ENCODE data around the gene LITAFD.
"Not testable (repeated sequence)": the region's sequence is repeated elsewhere in the genome, so short reads cannot be mapped to it uniquely, and the experiment has no call there.

Gene LITAFD

GRCh38 chr16:8872071-8872470 lies 10.1 kb upstream of the LITAFD start:
- peaks cover under 1% of the 10 kb centered on the region for H3K79me1 ChIP-seq (ENCODE audit: low read length)
- H3K79me2 ChIP-seq (ENCODE audit: control insufficient read depth, insufficient read depth, low read length) = peaks cover 11% of the 10 kb centered on the region
- no peak overlapping the region for H4K5ac ChIP-seq (ENCODE audit: low read length)
- no peaks in the 10 kb centered on the region for H3K36me3 ChIP-seq (ENCODE audit: control insufficient read depth, insufficient read depth, low read length)
- no peak overlapping the region for H3K4me3 ChIP-seq (ENCODE audit: low read length)
- H3K56ac ChIP-seq (ENCODE audit: low read length) = no peak overlapping the region
- no peak overlapping the region for H3K9ac ChIP-seq (ENCODE audit: low read length)
- H4K8ac ChIP-seq (ENCODE audit: low read depth, low read length) = no peak overlapping the region
- no peak overlapping the region for H3K4me2 ChIP-seq (ENCODE audit: low read length)
- no peak overlapping the region for H2BK5ac ChIP-seq (ENCODE audit: low read length)
- H3K4ac ChIP-seq (ENCODE audit: low read depth, low read length) = no peak overlapping the region
- no peak overlapping the region for H2BK120ac ChIP-seq (ENCODE audit: low read depth, low read length)
- no peak overlapping the region for H2BK15ac ChIP-seq (replicated peaks; ENCODE audit: low read depth)
- H3K23ac ChIP-seq (ENCODE audit: low read length) = no peak overlapping the region
- no peak overlapping the region for H3K27ac ChIP-seq (ENCODE audit: low read depth, low read length)
- no peaks in the 10 kb centered on the region for H3K4me1 ChIP-seq (ENCODE audit: control insufficient read depth, low read depth, low read length)
- WGBS (ENCODE audit: extremely low coverage, insufficient coverage, low lambda C conversion rate) = no CpG with 5 or more reads among the region's 5 CpGs
- H3K27me3 ChIP-seq (ENCODE audit: insufficient read depth, low read length, poor library complexity) = no peaks in the 10 kb centered on the region
- no peak overlapping the region for H2AK5ac ChIP-seq (ENCODE audit: low read length)
- no peak overlapping the region for H3K18ac ChIP-seq (ENCODE audit: low read length)
- DNase-seq = no peak

GRCh38 chr16:8872967-8873865 lies 8.9 kb upstream of the LITAFD start:
- Histone ChIP-seq H2BK5ac (ENCODE audit: low read length) (no peak overlapping the region), H3K36me3 (ENCODE audit: control insufficient read depth, insufficient read depth, low read length) (no peaks in the 10 kb centered on the region), H3K27ac (ENCODE audit: low read depth, low read length) (no peak overlapping the region), H3K18ac (ENCODE audit: low read length) (no peak overlapping the region), H3K4ac (ENCODE audit: low read depth, low read length) (no peak overlapping the region), H3K4me1 (ENCODE audit: control insufficient read depth, low read depth, low read length) (no peaks in the 10 kb centered on the region), H3K56ac (ENCODE audit: low read length) (no peak overlapping the region), H3K23ac (ENCODE audit: low read length) (no peak overlapping the region), H4K8ac (ENCODE audit: low read depth, low read length) (no peak overlapping the region), H3K27me3 (ENCODE audit: insufficient read depth, low read length, poor library complexity) (no peaks in the 10 kb centered on the region), H3K9ac (ENCODE audit: low read length) (no peak overlapping the region), H3K4me2 (ENCODE audit: low read length) (no peak overlapping the region), H2AK5ac (ENCODE audit: low read length) (no peak overlapping the region), H3K79me2 (ENCODE audit: control insufficient read depth, insufficient read depth, low read length) (no peaks in the 10 kb centered on the region), H2BK15ac (replicated peaks; ENCODE audit: low read depth) (no peak overlapping the region), H4K5ac (ENCODE audit: low read length) (no peak overlapping the region), H3K79me1 (ENCODE audit: low read length) (no peaks in the 10 kb centered on the region), H3K4me3 (ENCODE audit: low read length) (no peak overlapping the region), H2BK120ac (ENCODE audit: low read depth, low read length) (no peak overlapping the region)
- WGBS (ENCODE audit: extremely low coverage, insufficient coverage, low lambda C conversion rate) = no CpG with 5 or more reads among the region's 22 CpGs
- no peak for DNase-seq

GRCh38 chr16:8873866-8874195 lies 8.3 kb upstream of the LITAFD start:
- not testable (repeated sequence) for H3K56ac ChIP-seq (ENCODE audit: low read length); H3K27me3 ChIP-seq (ENCODE audit: insufficient read depth, low read length, poor library complexity); H3K4me2 ChIP-seq (ENCODE audit: low read length); H2BK5ac ChIP-seq (ENCODE audit: low read length); H3K79me2 ChIP-seq (ENCODE audit: control insufficient read depth, insufficient read depth, low read length); H3K36me3 ChIP-seq (ENCODE audit: control insufficient read depth, insufficient read depth, low read length); H3K27ac ChIP-seq (ENCODE audit: low read depth, low read length); H2BK15ac ChIP-seq (replicated peaks; ENCODE audit: low read depth); DNase-seq; H3K4me3 ChIP-seq (ENCODE audit: low read length); H3K79me1 ChIP-seq (ENCODE audit: low read length); H3K18ac ChIP-seq (ENCODE audit: low read length); H3K23ac ChIP-seq (ENCODE audit: low read length); H3K4ac ChIP-seq (ENCODE audit: low read depth, low read length); H2AK5ac ChIP-seq (ENCODE audit: low read length); H4K8ac ChIP-seq (ENCODE audit: low read depth, low read length); H3K4me1 ChIP-seq (ENCODE audit: control insufficient read depth, low read depth, low read length); H4K5ac ChIP-seq (ENCODE audit: low read length); H3K9ac ChIP-seq (ENCODE audit: low read length); H2BK120ac ChIP-seq (ENCODE audit: low read depth, low read length)
- no CpG with 5 or more reads among the region's 7 CpGs for WGBS (ENCODE audit: extremely low coverage, insufficient coverage, low lambda C conversion rate)

- Histone ChIP-seq H3K27ac (ENCODE audit: low read depth, low read length) (no peak overlapping the region), H3K79me2 (ENCODE audit: control insufficient read depth, insufficient read depth, low read length) (no peaks in the 10 kb centered on the region), H2BK15ac (replicated peaks; ENCODE audit: low read depth) (no peak overlapping the region), H3K18ac (ENCODE audit: low read length) (no peak overlapping the region), H3K79me1 (ENCODE audit: low read length) (no peaks in the 10 kb centered on the region), H3K4me2 (ENCODE audit: low read length) (no peak overlapping the region), H2BK120ac (ENCODE audit: low read depth, low read length) (no peak overlapping the region), H3K4me3 (ENCODE audit: low read length) (no peak overlapping the region), H3K36me3 (ENCODE audit: control insufficient read depth, insufficient read depth, low read length) (no peaks in the 10 kb centered on the region), H4K8ac (ENCODE audit: low read depth, low read length) (no peak overlapping the region), H3K4ac (ENCODE audit: low read depth, low read length) (no peak overlapping the region), H3K23ac (ENCODE audit: low read length) (no peak overlapping the region), H3K9ac (ENCODE audit: low read length) (no peak overlapping the region), H4K5ac (ENCODE audit: low read length) (no peak overlapping the region), H2BK5ac (ENCODE audit: low read length) (no peak overlapping the region), H3K4me1 (ENCODE audit: control insufficient read depth, low read depth, low read length) (no peaks in the 10 kb centered on the region), H2AK5ac (ENCODE audit: low read length) (no peak overlapping the region), H3K27me3 (ENCODE audit: insufficient read depth, low read length, poor library complexity) (no peaks in the 10 kb centered on the region), H3K56ac (ENCODE audit: low read length) (no peak overlapping the region)
- no peak for DNase-seq
- no CpG with 5 or more reads among the region's 6 CpGs for WGBS (ENCODE audit: extremely low coverage, insufficient coverage, low lambda C conversion rate)
Measured at GRCh38 chr16:8874388-8874787, 7.8 kb upstream of the LITAFD start.

GRCh38 chr16:8875317-8875716 lies 6.8 kb upstream of the LITAFD start:
- DNase-seq; H3K18ac ChIP-seq (ENCODE audit: low read length); H3K4ac ChIP-seq (ENCODE audit: low read depth, low read length); H4K5ac ChIP-seq (ENCODE audit: low read length); H3K27ac ChIP-seq (ENCODE audit: low read depth, low read length); H3K4me1 ChIP-seq (ENCODE audit: control insufficient read depth, low read depth, low read length); H3K56ac ChIP-seq (ENCODE audit: low read length); H3K79me1 ChIP-seq (ENCODE audit: low read length); H3K36me3 ChIP-seq (ENCODE audit: control insufficient read depth, insufficient read depth, low read length); H3K23ac ChIP-seq (ENCODE audit: low read length); H2BK15ac ChIP-seq (replicated peaks; ENCODE audit: low read depth); H2AK5ac ChIP-seq (ENCODE audit: low read length); H3K27me3 ChIP-seq (ENCODE audit: insufficient read depth, low read length, poor library complexity); H3K4me3 ChIP-seq (ENCODE audit: low read length); H3K9ac ChIP-seq (ENCODE audit: low read length); H3K79me2 ChIP-seq (ENCODE audit: control insufficient read depth, insufficient read depth, low read length); H3K4me2 ChIP-seq (ENCODE audit: low read length); H2BK5ac ChIP-seq (ENCODE audit: low read length); H2BK120ac ChIP-seq (ENCODE audit: low read depth, low read length); H4K8ac ChIP-seq (ENCODE audit: low read depth, low read length): not testable (repeated sequence)
- WGBS (ENCODE audit: extremely low coverage, insufficient coverage, low lambda C conversion rate) = no CpG with 5 or more reads among the region's 7 CpGs

Data from mesendoderm (in vitro differentiated cells).